BJ (cell line): ENCODE results near the gene IL1RAPL1. TPM values are rescaled to one million over a fixed set of nuclear protein-coding genes. Genes with fewer than 3 reads are reported as not detected.

Experiments used
- CTCF ChIA-PET: fragments of 350-600 bp; formaldehyde crosslinking; extraction: SDS; loops from one replicate; lab custom pipeline; 2021; ENCODE audit warnings: antibody characterized with exemption, inconsistent platforms; lab: Yijun Ruan, JAX
- POLR2A ChIA-PET: fragments of 300-600 bp; sonication (Branson Sonifier 250); formaldehyde crosslinking; extraction: SDS; loops from one replicate; lab custom pipeline; 2021; ENCODE audit warnings: antibody characterized with exemption; lab: Charles Lee
- DNase-seq: peaks from one replicate; pipeline ENCODE4 v3.0.0-alpha.2; 2011; ENCODE audit warnings: low read depth
- H3K27me3 ChIP-seq: 2 replicates; pipeline ENCODE4 v1.6.0; 2011; ENCODE audit warnings: low read length; ENCODE audit not compliant: control insufficient read depth, insufficient read depth
- H3K36me3 ChIP-seq: 2 replicates; pipeline ENCODE4 v1.5.1; 2011; ENCODE audit warnings: low read length; ENCODE audit not compliant: control insufficient read depth, insufficient read depth
- H3K4me3 ChIP-seq: 2 replicates; pipeline ENCODE4 v1.5.1; 2011; ENCODE audit warnings: low read depth, mild to moderate bottlenecking, control low read depth, low read length
- polyA plus RNA-seq: library from polyadenylated mRNA; depleted of rRNA; stranded (reverse); fragments of >200 nt; gene quantifications from 2 replicates; pipeline ENCODE4 v1.2.3, GENCODE V29; 2011
- TF ChIP-seq, protein P1 (sequence below): IDR thresholded peaks from 2 replicates; pipeline ENCODE4 v1.5.1; 2011; ENCODE audit warnings: low read depth, mild to moderate bottlenecking, control low read depth, inconsistent platforms, low read length, moderate library complexity; ENCODE audit not compliant: insufficient read depth

The IL1RAPL1 gene
- polyA plus RNA-seq, 1 experiment = 0.02 TPM

DNA sequence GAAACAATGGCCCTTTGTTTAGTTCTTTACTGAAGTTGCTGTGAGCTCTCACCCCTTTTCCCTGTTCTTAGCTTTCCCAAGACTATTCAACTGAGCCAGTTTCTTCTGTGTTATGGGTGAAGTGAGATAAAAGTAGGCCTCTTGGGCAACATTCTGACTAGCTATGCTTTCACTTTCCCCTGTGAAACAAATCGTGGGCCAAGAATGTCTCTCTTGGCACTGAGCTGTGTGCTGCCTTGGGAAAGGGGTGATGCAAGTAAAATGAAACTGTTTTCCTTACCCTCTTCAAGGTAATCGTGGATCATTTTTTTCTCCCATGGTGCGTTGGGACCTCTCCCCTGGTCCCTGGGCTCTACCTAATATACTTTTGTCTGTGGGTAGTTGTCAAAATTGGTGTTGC is 974.2 kb downstream of the IL1RAPL1 start:
- CTCF ChIA-PET = no interaction called here
- Histone ChIP-seq H3K36me3 (no peaks in the 10 kb centered on the region), H3K27me3 (no peaks in the 10 kb centered on the region), H3K4me3 (no peak overlapping the region)
- POLR2A ChIA-PET = no interaction called here
- DNase-seq = no peak
- TF ChIP-seq, protein P1, sequence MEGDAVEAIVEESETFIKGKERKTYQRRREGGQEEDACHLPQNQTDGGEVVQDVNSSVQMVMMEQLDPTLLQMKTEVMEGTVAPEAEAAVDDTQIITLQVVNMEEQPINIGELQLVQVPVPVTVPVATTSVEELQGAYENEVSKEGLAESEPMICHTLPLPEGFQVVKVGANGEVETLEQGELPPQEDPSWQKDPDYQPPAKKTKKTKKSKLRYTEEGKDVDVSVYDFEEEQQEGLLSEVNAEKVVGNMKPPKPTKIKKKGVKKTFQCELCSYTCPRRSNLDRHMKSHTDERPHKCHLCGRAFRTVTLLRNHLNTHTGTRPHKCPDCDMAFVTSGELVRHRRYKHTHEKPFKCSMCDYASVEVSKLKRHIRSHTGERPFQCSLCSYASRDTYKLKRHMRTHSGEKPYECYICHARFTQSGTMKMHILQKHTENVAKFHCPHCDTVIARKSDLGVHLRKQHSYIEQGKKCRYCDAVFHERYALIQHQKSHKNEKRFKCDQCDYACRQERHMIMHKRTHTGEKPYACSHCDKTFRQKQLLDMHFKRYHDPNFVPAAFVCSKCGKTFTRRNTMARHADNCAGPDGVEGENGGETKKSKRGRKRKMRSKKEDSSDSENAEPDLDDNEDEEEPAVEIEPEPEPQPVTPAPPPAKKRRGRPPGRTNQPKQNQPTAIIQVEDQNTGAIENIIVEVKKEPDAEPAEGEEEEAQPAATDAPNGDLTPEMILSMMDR = no peak

DNA sequence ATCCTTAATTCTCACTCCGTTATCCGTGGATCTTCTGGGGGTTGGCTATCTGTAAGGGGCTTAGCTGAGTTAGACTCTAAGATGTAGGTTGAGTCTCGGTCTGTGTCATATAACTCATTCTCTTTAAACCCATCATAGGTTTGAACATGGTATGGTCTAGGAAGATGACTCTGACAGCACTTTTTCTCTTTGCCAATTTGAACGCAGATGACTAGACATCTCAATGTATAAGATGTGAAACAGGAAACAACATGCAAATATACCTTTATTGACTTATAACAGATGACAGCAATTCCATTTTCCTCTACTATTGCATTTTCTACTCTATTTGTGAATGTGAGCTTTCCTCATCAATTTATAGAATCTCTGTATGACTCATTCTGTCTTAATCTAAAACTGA is 993.3 kb downstream of the IL1RAPL1 start:
- H3K36me3 ChIP-seq = no peaks in the 10 kb centered on the region
- CTCF ChIA-PET = no interaction called here
- TF ChIP-seq, protein P1 = no peak

DNA sequence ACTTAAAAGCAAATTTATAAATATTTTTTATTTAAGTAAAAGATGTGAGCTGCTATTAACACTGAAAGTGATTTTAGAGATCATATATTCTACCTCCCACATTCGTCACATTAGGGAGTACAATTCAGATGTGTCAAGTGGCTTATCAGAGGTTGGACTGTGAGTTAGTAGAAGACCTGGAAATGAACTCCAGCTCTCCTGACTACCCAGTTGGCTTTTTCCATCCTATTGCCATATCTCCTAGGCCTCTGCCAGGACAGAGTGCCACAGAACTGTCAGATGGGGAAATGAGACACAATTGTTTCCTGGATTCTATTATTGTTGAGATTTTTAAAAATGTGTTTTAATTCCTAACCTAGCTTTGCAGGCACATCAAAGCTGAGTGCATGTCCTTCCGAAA is 994.0 kb downstream of the IL1RAPL1 start:
- Histone ChIP-seq H3K36me3 (no peaks in the 10 kb centered on the region), H3K27me3 (no peaks in the 10 kb centered on the region), H3K4me3 (no peak overlapping the region)
- TF ChIP-seq, protein P1 = no peak
- POLR2A ChIA-PET = no interaction called here
- CTCF ChIA-PET = no interaction called here
- DNase-seq = no peak

More for the DNA sequence above, 993.3 kb downstream of the IL1RAPL1 start:
- DNase-seq = no peak
- no peak overlapping the region for H3K4me3 ChIP-seq
- no peaks in the 10 kb centered on the region for H3K27me3 ChIP-seq
- POLR2A ChIA-PET = no interaction called here

DNA sequence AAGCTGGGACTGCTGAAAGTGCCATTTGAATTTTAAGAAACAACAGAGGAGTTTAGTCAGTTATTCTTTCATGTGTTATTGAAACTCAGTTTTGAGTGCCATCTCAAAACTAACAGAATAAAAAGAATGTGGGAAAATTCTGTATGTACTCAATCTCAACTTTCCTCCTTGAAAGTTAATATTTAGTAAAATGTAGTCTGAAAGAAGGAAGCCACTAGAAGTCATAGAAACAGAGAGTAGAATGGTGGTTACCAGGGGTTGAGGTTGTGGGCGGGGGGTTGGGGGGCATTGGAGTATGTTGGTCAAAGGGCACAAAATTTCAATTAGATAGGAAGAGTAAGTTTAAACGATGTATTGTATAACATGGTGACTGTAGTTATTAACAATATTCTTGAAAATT is 999.9 kb downstream of the IL1RAPL1 start:
- H3K27me3 ChIP-seq = no peaks in the 10 kb centered on the region
- H3K36me3 ChIP-seq = no peaks in the 10 kb centered on the region
- POLR2A ChIA-PET = no interaction called here
- TF ChIP-seq, protein P1 = no peak
- no peak for DNase-seq
- CTCF ChIA-PET = no interaction called here
- H3K4me3 ChIP-seq = no peak overlapping the region

DNA sequence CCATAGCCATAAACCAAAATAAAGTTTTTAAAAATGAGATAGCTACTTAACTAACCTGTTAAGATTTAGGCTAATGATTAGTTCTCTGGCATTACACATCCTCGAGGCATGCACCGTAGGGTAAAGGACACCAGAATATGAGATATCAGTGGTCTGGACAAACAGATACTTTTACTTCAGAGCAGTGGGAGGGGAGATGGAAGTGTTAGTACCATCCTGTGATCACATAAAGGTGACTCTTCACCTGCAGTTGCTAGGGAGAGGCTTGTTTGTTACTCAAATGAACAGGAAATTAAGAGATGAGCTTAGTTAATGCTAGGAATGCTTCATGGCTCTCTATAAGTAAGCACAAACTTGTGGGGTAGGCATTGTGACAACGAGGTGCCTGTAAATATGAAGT is 1003.7 kb downstream of the IL1RAPL1 start:
- H3K36me3 ChIP-seq = no peaks in the 10 kb centered on the region
- POLR2A ChIA-PET = no interaction called here
- TF ChIP-seq, protein P1 = no peak
- CTCF ChIA-PET = no interaction called here
- H3K27me3 ChIP-seq = no peaks in the 10 kb centered on the region
- DNase-seq = no peak
- H3K4me3 ChIP-seq = no peak overlapping the region
